GM19372 (cell line): ENCODE measurements around the gene SRP54.
"Not testable (repeated sequence)": the region's sequence is repeated elsewhere in the genome, so short reads cannot be mapped to it uniquely, and the experiment has no call there.

Experiments used
- ATAC-seq: cut with Tn5 transposase; IDR thresholded peaks from one replicate; pipeline ENCODE4 v1.9.1; 2021; ENCODE audit warnings: mild to moderate bottlenecking, low read depth, moderate library complexity; ENCODE audit not compliant: unreplicated experiment

Gene SRP54

DNA sequence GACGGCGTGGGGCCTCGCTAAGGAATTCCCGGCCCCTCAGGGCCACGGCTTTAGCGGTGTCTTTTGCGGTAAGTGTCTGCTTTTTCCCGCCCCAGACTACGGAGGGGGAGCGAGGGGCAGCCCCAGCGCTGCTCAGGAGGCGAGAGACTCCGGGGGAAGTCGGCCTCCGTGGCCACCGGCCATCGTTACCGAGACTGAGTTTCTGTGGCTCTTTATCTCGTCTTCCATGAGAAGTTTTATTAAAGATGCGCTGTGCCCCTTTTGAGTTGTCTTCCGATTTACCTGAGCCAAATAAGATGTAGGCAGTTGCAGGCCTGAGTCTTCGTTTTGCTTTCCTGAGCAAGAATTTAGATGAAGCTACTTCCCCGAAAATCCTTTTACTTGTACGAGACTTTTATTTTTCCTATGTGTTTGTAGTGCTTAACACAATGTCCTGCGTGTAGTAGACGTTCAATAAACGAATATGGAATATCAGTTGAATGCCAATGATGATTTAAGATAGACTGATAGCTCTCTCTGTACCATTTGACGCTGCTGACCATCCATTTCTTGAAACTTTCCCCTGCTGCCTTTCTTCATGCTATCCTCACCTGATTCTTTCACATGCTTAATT, 462 bp downstream of the SRP54 start:
- peak; percentile 18 for ATAC-seq

DNA sequence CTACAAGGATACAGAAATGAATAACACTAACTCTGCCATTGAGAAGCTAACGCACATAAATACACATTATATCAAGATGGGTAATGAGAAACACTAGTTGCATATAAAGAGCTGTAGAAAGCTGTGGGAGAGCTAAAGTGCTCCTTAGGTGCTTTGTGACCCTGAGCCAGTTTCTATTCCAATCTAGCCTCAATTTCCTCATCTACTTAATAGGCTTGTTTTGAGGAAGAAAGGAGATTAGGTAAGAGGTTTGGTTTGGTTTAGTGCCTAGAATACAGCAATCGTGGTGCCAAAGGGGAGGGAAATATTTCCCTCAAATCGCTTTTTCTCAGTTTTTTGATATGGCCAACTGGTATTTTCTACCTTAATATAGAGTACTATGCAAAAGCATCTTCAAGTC, 994 bp downstream of the SRP54 start:
- no peak for ATAC-seq

DNA sequence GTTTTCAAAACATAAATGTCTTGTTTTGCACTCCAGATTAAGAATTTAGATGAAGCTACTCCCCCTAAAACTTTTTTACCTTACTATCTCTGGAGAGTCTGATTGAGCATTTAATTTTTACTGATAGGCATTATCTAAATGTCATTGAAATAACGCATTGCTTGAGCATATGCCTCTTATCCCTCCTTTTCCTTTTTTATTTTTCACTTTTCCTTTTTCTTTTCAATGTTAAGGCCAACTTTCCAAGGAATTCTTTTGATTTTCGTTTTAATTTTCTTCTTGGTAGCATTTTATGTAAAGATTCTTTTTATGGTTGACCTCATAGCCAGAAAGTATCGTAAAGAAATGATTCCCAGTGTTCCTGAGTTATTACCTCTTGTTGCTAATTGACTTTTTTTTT, 2.9 kb downstream of the SRP54 start:
- no peak for ATAC-seq

DNA sequence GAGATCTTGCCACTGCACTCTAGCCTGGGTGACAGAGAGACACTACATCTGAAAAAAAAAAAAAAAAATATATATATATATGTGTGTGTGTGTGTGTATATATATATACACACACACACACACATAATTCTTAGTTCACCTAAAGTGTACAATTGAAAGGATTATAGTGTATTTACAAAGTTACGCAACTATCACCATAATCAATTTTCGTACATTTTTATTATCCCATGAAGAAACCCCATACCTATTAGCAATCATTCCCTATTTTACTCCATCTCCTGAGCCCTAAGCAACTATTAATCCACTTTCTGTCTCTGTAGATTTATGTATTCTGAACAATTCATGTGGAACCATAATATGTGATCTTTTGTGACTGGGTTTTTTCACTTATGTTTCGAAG, 4.4 kb downstream of the SRP54 start:
- ATAC-seq: no peak

DNA sequence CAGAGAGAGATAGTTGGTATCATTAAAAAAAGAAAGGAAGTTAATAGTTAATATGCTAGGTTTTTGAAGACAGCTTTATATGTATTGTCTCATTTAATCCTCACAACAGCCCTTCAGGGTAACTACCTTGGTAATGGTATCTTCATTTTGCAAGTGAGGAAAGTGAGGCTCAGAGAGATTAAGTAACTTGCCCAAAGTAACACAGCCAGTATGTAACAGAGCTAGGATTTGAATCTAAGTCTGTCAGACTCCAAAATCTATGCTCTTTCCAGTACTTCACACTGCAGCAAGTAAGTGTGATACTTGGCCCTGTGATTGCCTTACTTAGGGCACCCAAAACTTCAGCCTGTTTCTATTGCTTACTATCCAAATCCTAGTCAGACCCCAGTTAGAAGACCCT, 7.0 kb downstream of the SRP54 start:
- ATAC-seq: no peak

DNA sequence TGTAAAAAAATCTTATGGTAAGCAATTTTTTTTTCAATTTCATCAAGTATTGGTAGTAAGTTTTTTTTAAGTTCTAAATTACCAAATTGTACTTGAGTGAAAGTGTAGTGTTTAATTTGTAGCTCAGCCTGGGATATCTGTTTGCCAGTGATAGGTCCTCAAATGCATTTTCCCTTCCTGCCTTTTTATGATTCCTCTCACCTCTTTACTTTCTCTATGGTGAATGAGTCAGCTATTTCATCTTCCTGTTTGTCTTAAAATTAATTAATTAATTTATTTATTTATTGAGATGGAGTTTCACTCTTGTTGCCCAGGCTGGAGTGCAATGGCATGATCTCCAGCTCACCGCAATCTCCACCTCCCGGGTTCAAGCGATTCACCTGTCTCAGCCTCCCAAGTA, 10.6 kb downstream of the SRP54 start:
- ATAC-seq: no peak

DNA sequence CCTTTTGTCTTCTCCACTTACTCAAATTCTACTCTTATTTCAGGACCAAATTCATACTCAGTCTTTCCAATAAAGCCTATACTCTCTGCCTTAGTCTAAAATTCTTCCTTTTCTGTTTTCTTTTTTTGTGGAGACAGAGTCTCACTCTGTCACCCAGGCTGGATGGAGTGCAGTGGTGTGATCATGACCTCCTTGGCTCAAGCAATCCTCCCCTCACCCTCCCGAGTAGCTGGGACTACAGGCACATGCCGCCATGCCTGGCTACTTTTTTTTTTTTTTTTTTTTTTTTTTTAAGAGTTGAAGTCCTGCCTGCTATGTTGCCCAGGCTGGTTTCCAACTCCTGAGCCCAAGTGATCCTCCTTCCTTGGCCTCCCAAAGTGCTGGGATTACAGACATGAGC, 11.9 kb downstream of the SRP54 start:
- ATAC-seq: no peak

DNA sequence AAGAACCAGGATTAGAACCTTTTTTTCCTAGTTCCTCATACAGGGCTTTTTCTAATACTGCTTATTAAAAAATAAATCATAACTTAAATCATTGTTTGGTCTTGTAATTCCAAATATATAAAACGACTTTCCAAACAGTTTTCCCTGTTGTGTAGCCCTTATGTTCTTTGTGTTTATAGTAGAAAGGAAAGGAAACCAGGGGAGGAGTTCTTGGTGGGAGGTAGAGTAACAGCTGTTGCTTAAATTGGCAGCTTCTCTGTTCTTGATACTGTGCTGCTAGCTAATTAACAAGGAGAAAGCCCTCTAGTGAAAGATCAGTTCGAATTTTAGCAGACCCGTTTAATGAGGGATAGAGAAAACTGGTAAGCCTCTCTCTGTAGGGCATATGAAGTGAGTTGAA, 15.0 kb downstream of the SRP54 start:
- ATAC-seq: no peak

DNA sequence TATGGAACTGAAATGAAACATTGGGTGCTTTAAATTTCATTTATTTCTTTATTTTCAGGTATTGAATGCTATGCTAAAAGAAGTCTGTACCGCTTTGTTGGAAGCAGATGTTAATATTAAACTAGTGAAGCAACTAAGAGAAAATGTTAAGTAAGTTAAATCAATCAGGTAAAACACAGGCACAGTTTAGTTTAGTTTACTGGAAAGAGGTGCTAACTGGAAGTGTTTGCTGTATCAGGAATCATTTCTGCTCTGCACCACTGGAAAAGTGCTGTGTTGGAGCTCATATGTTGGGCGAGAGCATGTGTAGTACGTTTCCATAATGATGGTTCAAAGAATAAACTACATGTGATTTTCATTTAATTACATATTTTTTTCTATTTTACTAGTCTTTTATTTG, 16.7 kb downstream of the SRP54 start:
- ATAC-seq: no peak

DNA sequence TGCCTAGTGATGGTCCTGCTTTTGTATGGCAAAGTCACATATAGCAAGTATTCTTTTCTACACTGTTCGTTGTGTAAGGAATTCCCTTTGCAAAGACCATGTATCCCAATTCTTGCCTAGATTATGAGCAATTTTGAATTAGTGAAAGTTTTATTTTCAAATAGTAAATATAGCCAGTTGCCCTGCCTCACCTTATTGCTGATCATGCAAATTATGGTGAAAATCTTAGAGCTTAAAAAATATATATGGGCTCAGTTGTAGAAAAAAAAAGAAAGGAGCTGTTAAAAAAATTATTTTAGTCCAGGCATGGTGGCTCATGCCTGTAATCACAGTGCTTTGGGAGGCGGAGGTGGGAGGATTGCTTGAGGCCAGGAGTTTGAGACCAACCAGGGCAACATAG, 18.8 kb downstream of the SRP54 start:
- no peak for ATAC-seq

DNA sequence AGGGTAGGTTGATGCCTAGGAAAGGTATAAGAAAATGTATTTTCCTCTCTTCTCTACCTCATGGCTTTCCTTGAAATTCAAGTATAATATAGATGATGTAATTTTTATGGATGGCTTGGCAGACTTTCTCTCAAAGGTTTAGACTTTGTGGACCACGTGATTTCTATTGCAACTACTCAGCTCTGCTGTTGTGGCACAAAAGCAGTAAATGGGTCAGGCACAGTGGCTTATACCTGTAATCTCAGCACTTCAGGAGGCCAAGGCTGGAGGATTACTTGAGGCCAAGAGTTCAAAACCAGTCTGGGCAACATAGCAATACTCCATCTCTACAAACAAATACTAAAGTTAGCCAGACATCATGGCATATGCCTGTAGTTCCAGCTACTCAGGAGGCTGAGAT, 22.0 kb downstream of the SRP54 start:
- ATAC-seq: no peak

DNA sequence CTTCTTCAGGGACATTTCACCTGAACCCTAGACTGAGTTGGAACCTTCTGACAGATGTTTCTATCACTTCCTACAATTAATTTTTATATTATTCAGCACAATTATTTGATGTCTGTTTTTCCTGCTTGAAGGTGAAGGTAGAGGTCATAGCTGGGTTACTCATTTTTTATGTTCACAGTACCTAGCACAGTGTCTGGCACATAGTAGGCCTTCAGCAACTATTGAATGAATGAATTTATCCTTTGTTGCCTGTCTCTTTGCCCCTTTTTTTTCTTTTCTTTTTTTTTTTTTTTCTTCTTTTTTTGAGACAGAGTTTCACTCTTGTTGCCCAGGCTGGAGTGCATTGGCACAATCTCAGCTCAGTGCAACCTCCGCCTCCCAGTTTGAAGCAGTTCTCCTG, 33.8 kb downstream of the SRP54 start:
- no peak for ATAC-seq

DNA sequence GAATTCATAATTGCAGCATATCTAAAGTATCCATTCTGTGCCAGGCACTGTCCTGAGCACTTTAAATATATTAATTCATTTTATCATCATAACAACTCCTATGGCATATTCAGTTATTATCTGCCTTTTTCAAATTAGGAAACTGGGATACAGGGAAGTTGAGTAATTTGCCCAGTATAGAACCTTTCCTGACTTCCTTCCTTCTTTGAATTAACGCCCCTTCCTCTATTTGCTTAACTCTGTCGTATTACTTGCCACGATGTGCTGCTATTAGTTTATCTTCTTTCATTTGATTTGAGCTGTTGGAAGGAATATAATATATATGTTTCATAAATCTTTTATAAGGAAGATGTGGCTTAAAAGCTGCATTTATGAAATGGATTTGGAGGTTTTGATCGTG, 37.9 kb downstream of the SRP54 start:
- no peak for ATAC-seq

DNA sequence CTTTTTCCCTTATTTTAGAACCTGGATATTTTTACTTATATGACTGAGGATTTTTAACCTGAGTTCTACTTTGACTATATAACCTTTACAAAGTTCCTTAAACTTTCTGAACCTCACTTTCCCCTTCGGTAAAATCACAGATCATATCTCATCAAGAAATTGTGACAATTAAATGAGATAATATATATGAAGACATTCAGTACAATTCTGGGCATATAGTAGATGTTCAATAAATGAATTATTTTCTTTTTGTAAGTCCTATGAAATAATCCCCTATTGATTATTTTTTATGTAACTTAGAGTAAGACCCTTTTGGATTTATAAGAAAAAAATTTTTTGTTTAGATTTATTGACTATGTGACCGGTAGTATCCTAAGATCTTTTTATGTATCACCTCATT, 45.6 kb downstream of the SRP54 start:
- ATAC-seq: no peak

DNA sequence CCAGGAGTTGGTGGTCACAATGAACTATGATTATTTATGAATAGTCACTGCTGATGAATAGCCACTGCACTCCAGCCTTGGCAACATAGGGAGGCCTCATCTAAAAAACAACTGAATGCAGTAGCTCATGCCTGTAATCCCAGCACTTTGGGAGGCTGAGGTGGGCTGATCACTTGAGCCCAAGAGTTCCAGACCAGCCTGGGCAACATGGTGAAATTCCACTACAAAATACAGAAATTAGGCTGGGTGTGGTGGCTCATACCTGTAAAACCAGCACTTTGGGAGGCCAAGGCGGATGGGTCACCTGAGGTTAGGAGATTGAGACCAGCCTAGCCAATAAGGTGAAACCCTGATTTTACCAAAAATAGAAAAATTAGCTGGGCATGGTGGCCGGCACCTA, 49.8 kb downstream of the SRP54 start:
- ATAC-seq: no peak

DNA sequence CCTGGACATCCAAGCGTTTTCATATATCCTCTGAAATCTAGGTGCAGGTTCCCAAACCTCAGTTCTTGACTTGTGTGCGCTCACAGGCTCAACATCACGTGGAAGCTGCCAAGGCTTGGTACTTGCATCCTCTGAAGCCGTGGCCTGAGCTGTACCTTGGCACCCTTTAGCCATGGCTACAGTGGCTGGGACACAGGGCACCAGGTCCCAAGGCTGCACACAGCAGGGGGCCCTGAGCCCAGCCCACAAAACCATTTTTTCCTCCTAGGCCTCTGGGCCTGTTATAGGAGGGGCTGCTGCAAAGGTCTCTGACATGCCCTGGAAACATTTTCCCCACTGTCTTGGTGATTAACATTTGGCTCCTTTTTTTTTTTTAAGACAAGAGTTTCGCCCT, 51.6 kb downstream of the SRP54 start:
- ATAC-seq: no peak

DNA sequence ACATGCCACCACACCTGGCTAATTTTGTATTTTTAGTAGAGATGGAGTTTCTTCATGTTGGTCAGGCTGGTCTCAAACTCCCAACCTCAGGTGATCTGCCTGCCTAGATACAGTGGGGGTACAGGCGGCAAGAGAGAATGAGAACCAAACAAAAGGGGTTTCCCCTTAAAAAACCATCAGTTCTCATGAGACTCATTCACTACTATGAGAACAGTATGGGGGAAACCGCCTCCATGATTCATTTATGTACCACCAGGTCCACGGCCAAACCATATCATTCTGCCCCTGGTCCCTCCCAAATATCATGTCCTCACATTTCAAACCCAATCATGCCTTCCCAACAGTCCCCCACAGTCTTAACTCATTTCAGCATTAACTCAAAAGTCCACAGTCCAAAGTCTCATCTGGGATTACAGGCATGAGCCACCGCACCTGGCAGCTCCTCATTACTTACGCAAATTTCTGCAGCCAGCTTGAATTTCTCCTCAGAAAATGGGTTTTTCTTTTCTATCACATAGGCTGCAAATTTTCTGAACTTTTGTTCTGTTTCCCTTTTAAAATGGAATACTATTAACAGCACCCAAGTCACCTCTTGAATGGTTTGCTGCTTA, 52.3 kb downstream of the SRP54 start:
- not testable (repeated sequence) for ATAC-seq

DNA sequence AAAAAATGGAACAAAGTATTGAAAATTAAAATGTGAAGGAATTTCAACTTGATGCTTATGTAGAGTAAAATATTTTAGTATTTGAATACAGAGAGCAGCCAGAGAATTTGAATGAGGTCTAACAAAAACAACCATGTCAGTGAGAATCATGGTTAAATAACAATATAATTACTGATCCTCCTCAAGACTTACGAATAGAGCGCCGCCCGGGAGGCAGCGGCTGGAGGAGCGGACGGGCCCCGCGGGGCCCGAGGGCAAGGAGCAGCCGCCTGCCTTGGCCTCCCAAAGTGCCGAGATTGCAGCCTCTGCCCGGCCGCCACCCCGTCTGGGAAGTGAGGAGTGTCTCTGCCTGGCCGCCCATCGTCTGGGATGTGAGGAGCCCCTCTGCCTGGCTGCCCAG, 55.5 kb downstream of the SRP54 start:
- not testable (repeated sequence) for ATAC-seq

DNA sequence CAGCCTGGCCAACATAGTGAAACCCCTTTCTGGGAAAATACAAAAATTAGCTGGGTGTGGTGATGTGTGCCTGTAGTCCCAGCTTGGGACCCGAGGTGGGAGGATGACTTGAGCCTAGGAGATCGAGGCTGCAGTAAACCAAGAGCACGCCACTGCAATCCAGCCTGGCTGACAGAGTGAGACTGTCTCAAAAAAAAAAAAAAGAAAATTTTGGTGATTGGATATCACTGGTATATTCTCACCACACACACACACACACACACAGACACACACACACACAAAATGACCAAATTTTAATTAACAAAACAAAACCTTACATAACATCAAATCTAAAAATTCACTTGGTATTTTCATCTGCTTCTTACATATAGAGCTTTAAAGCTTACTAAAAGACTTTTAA, 59.8 kb downstream of the SRP54 start:
- ATAC-seq: no peak

DNA sequence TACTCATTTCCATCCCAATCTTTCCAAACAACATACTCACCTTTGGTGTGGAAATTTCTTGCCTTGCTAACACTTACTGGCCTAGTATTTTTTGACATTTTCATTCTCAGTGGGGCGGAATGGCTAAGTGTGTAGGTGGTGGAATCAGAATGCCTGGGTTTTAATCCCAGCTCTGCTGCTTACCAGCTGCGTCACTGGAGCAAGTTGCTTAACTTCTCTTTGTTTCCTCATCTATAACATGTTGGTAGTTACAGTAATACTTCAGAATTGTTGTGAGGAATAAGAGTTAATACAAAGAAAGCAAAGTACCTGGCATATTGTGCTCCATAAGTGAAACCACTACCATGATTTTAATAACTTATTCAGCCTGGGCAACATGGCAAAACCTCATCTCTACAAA, 60.3 kb downstream of the SRP54 start:
- no peak for ATAC-seq

DNA sequence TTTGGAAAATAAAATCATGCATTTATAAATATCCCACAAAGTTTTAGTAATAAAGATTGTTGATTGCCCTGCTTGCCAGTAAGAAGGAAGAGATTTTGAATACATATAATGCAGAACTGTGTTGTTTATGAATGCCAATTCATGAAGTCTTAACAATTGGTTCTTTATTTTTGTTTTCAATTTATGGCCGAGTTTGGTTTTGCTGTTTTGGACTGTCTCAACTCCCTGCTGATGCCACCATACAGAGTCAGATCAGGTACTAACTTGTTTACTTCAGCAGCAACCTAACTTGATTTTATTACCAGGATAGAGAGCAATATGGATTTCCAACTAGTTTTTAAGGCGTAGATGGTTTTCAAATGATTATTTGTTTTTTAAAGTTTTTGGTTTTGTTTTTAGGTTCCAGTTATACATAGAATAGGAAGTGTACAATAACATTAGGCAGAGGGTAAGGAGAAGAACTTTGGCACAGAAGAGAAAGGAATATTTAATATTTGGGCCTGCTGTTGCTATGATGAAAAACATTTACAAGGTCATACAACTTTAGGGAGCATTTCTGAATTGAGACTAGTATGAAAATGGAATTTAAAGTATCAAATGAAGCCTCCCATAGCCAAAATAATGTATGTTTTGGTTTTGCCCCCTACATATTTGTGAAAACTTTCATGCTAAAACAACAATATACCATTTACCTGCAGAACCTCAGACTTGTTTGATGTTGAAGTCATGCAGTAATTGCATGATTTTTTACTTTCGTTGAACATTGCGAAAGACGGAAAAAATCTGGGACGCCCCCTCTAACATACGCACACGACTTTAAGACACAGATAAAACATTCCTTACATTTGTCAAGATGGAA, 62.4 kb downstream of the SRP54 start:
- ATAC-seq: no peak

DNA sequence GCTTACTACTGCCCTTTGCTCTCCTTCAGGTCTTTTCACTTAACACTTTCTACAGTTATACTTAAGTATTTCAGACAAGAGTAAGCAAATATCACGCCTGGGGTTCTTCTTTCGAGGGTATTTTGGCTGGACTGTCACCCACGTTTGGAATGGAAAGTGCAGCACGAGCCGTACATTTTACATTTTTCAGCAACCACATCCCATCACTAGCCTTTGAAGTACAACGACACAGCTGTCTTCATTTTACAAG, 62.9 kb downstream of the SRP54 start:
- ATAC-seq: no peak
